ENCODE measurements around the gene ARHGEF6.

GRCh38 chrX:136780763-136781162, at the start of gene ARHGEF6:
- no peak for TF ChIP-seq CTCF (IDR thresholded peaks at IDR 0.05; ENCODE audit: poor library complexity, severe bottlenecking)
- TF ChIP-seq SMC3 (conservative IDR thresholded peaks at IDR 0.05; ENCODE audit: poor library complexity): no peak
- no peak for TF ChIP-seq REST (IDR thresholded peaks at IDR 0.05; ENCODE audit: borderline replicate concordance)
- TF ChIP-seq EZH2 (IDR thresholded peaks at IDR 0.05; ENCODE audit: borderline replicate concordance, insufficient read depth, low read length, poor library complexity, severe bottlenecking): no peak
